ENCODE results near the gene VWC2. TPM values are rescaled to one million over a fixed set of nuclear protein-coding genes. Genes with fewer than 3 reads are reported as not detected.

VWC2 gene
- total RNA-seq, 1 donor from 2014 or later, result not detected

GRCh38 chr7:49927631-49928030 is 154.2 kb downstream of the VWC2 start:
- no peaks in the 10 kb centered on the region for H3K27me3 Mint-ChIP-seq
- ChIA-PET CTCF (no interaction called here), POLR2A (no interaction called here)
- no peak for ATAC-seq (ENCODE audit: low read depth)
- H3K27ac Mint-ChIP-seq, result no peak overlapping the region
- no peak overlapping the region for H3K4me3 Mint-ChIP-seq
- DNase-seq, result no peak
- intact Hi-C loops (cut with micrococcal nuclease), result no loop called here
- no peaks in the 10 kb centered on the region for H3K4me1 Mint-ChIP-seq
- H3K36me3 Mint-ChIP-seq (ENCODE audit: low read depth), result no peaks in the 10 kb centered on the region
- TF ChIP-seq CTCF (IDR thresholded peaks at IDR 0.05), result no peak
- H3K9me3 Mint-ChIP-seq, result peaks cover 16% of the 10 kb centered on the region

- Mint-ChIP-seq H3K9me3 (peaks cover 18% of the 10 kb centered on the region), H3K27ac (no peak overlapping the region), H3K27me3 (no peaks in the 10 kb centered on the region), H3K36me3 (ENCODE audit: low read depth) (no peaks in the 10 kb centered on the region), H3K4me1 (no peaks in the 10 kb centered on the region), H3K4me3 (no peak overlapping the region)
- intact Hi-C loops (cut with micrococcal nuclease), result no loop called here
- POLR2A ChIA-PET, result no interaction called here
- ATAC-seq (ENCODE audit: low read depth) (no peak), DNase-seq (no peak)
- TF ChIP-seq CTCF (IDR thresholded peaks at IDR 0.05), result no peak
- CTCF ChIA-PET, result no interaction called here
Observed at GRCh38 chr7:49928787-49929186, 155.3 kb downstream of the VWC2 start.

GRCh38 chr7:49931627-49932026 is 158.2 kb downstream of the VWC2 start:
- POLR2A ChIA-PET, result no interaction called here
- DNase-seq (no peak), ATAC-seq (ENCODE audit: low read depth) (no peak)
- Mint-ChIP-seq H3K9me3 (peaks cover 18% of the 10 kb centered on the region), H3K27me3 (no peaks in the 10 kb centered on the region), H3K4me1 (no peaks in the 10 kb centered on the region), H3K4me3 (no peak overlapping the region), H3K27ac (no peak overlapping the region), H3K36me3 (ENCODE audit: low read depth) (no peaks in the 10 kb centered on the region)
- CTCF ChIA-PET, result no interaction called here
- intact Hi-C loops (cut with micrococcal nuclease), result no loop called here
- TF ChIP-seq CTCF (IDR thresholded peaks at IDR 0.05), result no peak

GRCh38 chr7:49937608-49938007 is 164.2 kb downstream of the VWC2 start:
- Mint-ChIP-seq H3K36me3 (ENCODE audit: low read depth) (no peaks in the 10 kb centered on the region), H3K27me3 (no peaks in the 10 kb centered on the region), H3K4me1 (no peaks in the 10 kb centered on the region), H3K27ac (no peak overlapping the region), H3K4me3 (no peak overlapping the region), H3K9me3 (peaks cover 8% of the 10 kb centered on the region)
- DNase-seq (no peak), ATAC-seq (ENCODE audit: low read depth) (no peak)
- ChIA-PET POLR2A (no interaction called here), CTCF (no interaction called here)
- intact Hi-C loops (cut with micrococcal nuclease), result no loop called here
- TF ChIP-seq CTCF (IDR thresholded peaks at IDR 0.05), result no peak
